GM12801 (cell line): ENCODE results near the gene MAP4.

Experiments used
- TF ChIP-seq, protein P1 (sequence below): IDR thresholded peaks from one replicate; pipeline ENCODE4 v1.5.1; 2011; ENCODE audit warnings: control low read depth; ENCODE audit not compliant: insufficient read length; ENCODE audit errors: extremely low read depth

MAP4 gene

GRCh38 chr3:47901280-47901833 lies 114.9 kb downstream of the MAP4 start:
- TF ChIP-seq, protein P1, sequence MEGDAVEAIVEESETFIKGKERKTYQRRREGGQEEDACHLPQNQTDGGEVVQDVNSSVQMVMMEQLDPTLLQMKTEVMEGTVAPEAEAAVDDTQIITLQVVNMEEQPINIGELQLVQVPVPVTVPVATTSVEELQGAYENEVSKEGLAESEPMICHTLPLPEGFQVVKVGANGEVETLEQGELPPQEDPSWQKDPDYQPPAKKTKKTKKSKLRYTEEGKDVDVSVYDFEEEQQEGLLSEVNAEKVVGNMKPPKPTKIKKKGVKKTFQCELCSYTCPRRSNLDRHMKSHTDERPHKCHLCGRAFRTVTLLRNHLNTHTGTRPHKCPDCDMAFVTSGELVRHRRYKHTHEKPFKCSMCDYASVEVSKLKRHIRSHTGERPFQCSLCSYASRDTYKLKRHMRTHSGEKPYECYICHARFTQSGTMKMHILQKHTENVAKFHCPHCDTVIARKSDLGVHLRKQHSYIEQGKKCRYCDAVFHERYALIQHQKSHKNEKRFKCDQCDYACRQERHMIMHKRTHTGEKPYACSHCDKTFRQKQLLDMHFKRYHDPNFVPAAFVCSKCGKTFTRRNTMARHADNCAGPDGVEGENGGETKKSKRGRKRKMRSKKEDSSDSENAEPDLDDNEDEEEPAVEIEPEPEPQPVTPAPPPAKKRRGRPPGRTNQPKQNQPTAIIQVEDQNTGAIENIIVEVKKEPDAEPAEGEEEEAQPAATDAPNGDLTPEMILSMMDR: no peak

DNA sequence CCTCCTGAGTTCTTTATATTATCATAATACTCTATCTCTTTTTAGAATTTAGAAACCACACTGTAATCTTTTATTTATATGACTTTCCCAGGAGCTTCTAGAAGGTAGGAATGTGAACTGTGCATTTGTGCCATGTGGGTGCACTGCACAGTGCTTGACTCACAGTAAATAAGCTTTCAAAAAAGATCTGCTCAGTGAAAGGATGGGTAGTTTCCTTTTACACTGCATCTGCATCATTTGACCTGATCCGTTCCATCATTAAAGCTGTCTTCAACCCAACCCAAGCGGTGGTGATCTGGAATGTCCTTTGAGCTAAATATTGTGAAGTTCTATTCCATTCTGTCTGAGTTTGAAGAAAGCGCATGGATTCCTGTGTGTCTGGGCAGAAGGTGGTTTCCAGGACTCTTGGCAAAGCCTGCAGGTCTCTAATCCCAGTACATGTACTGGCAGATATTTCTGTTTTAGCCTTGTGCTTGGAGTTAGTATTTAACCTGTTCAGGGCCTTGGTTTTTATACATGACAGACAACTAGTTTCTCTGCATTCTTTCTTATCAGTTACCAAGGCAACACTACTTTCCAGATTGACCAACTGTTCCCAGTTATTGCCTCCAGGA lies 116.6 kb downstream of the MAP4 start:
- TF ChIP-seq, protein P1: no peak

- TF ChIP-seq, protein P1: no peak
These were observed 118.3 kb downstream of the MAP4 start for GRCh38 chr3:47897954-47898353.

DNA sequence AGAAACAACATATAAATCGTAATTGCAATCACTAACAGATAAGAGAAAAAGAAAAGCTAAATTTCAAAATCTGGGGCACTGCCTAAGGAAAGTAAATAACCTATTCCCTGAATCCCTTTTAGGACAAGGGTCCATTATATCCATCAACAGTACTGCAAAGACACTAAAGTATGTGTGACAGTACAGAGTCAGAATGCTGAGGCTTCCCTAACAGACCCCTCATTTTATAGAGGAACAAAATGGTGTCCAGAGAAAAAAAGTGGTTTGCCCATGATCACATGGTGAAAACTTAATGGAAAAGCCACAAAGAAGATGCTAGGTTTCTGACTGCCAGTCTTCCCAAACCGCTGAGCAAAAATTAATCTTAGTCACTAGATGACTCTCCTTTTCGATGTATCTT lies 119.5 kb downstream of the MAP4 start:
- TF ChIP-seq, protein P1: no peak

- TF ChIP-seq, protein P1: no peak
These were observed 121.0 kb downstream of the MAP4 start for GRCh38 chr3:47895241-47895640.

DNA sequence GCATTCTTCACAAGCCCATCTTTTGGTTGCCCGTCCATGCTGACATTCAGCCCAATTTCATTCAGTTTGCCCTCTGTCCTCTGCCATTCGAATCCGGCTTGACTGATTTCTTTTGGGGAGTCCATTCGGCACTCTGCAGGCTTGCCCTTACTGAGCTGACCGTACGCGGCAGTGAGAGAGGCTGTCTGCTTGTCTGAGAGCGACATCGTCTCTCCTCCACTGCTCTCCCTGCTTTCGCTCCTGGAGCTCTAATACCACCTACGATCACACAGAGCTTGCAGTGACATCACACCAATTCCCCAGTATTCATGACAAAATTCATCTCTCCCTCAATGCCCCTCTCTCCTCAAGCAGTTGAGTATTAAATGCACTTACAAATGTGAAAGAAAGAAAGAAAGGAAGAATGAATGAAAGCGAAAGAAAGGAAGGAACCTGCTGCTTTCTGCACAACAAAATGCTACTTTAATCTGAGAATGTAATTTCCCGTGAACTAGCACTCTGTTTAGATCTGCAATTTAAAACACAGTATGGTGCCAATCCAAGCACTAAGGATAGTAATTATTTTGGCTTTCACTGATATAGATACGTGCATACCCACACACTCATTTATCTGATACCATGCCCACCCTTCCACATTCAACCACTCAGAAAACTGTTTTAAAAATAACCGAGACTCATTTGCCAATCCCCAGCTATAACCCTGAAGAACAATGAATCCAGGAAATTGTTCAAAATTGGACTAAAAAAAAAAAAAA lies 123.8 kb downstream of the MAP4 start:
- TF ChIP-seq, protein P1: no peak

DNA sequence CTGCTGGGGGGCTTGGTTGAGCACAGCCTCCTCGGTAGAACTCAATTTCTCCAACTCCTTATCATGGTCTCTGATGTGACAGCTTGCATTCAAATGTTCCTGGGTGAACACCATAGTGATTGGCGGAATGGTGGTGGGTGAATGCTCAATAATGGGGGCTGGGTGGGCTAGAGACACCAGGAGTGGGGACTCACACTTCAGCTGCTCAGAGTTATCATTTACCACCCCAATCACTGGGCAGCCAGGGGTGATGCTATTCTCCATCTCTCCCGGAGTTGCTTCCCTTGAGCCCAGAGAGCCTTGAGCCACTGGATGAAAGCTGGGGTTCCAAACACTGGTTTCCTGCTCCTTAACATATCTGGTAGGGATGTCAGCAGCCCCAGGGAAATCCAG lies 124.6 kb downstream of the MAP4 start:
- TF ChIP-seq, protein P1: no peak
